ENCODE measurements around the gene PBX4.

Gene PBX4

DNA sequence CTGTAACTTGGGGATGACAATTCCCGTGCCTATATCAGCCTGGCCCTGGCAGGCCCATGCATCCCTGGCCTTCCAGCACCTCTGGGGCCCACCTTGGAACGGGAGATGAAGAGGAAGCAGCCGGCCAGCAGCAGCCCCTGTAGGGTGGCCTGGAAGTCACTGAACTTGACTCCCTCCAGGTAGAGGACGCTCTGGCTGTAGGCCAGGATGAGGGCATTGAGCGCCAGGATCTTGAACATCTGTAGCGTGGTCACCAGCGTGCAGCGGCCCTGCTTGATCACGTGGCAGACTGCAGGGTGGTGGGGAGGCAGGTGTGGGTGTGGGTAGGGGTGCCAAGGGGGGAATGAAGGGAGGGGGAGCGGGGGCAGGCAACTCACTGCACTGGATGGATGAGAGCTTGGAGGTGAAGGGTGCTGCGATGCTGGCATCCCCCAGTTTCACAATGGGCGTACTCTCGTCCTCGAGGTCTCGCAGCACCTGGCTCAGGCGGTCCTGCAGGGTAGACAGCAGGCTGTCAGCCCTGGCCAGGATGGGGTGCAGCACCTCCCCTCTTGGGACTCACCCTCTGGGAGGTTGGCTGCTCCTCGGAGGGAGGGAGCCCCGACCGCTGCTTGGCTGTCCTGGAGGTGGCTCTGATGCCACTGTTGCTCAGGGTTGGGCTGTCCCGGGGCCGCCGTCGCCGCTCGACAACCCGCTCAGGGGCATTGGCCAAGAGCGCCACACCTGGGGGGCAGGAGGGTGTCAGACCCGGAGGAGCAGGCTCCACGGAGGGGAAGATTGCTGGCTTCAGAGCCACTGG is 28.7 kb upstream of the PBX4 start:
- no peak for DNase-seq

DNA sequence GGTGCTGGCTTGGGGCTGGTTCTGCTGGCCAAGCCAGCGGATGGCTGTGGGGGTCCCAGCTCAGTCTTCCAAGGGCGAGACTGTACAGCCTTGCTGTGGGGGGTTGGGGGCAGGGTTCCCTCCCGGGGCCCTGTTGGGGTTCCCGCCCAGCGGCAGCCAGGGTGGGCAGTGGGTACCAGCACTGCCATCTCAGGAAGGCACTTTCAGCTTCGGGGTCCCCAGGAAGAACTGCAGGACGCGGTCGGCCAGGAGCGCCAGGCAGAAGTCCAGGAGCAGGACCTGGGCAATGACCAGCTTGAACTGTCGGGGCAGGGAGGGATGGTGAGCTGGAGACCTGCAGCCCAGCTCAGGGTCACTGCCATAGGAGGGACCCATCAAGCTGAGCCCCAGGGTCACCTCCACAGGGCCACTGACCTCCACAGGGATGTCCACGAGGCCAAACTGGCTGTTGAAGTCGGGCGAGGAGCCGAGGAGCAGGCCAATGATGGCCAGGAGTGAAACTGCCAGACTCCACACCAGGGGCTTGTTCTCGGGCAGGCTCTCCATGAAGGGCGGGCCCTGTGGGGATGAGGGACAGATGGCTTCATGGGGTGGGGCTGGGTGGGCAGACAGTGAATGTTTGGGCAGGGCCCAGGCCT is 26.9 kb upstream of the PBX4 start:
- DNase-seq: no peak

DNA sequence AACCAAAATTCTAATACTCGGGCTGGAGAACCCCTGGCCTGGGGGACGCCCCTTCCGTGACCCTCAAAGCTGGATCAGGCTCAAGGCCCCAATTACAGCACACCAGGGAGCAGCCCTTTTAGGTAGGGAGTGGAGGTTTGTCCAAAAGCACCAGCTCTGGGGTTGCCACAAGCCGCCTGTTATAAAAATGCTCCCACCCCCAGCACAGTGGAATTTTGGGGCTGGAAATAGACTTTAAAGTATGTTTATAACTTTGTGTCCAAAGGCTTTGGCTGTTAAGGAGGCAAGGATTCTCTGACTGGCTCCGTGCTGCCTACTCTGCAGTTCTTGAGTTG is 25.5 kb upstream of the PBX4 start:
- DNase-seq: no peak

DNA sequence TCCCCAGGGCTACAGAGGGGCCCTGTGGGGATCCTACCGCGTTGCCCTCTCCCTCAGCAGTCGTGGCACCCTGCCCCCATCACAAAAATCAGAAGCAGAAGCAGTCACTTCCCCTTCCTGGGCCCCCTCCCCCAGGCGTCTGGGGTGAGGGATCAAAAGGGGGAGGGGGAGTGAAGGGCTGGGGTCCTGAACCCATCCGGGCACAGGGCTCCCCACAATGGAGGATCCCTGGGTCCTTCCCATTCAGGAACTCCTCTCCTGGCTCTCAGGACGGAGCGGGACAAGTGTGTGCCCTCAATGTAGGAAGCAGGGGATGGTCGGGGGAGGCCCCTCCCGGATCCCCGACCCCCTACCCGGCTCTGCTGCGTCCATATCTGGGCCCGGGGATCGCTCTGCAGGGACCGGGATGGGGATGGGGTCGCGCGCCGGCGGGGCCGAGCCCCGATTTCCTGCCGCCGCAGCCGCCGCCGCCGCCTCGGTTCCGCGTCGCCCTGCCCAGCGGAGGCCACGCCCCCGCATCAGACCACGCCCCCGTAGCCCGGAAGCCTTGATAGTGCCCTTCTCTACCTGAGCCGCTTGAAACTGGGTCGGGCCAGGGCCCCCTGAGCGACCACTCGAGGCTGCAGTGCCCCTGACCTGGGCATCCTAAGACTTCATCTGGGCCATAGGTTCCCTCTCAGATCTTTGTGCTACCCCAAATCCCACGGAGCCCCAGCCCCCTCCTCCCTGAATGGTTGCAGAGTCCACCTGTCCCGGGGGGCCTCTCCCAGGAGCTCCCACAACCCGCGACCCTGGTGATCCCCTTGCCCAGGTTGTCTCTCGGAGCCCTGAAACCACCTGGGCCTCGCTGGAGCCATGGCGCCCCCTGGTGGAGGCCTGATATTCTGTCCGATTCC is 24.9 kb upstream of the PBX4 start, which contains the start of gene GMIP:
Gene GMIP, minus strand, starts transcription at position 500 of the 896 bp plus-strand sequence. Its CDS starts 128 bp downstream, at position 372.
- DNase-seq: peak; percentile 51 to 83

DNA sequence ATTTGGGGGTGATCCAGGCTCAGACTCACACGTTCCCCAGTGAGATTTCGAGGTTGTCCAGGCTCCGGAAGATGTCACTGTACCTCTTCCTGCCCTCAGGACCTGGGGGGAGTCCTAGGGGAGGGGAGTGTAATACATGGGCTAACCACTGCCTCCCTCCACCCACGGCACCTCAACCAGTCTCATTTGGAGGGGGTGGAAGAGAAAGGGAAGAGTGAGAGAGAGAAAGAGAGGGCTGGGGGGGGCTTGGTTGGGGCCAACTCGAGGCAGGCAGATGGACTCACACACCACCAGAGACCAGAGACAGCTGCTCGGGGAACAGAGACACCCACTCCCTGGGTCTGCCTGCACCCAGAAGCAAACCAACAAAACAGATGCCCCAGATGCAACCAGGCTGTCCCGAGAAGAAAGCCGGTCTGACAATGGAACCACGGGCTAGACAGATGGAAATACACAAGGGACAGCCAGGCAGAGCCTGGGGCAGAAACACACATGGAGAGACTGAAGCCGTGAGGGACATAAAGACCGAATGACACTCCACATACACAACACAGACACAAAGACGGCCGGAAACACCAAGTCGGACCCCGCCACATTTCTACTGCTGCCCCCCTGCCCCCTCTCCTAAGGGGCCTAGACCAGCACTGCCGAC is 24.1 kb upstream of the PBX4 start:
- DNase-seq: peak in 1 of 2 donors; percentile 25

DNA sequence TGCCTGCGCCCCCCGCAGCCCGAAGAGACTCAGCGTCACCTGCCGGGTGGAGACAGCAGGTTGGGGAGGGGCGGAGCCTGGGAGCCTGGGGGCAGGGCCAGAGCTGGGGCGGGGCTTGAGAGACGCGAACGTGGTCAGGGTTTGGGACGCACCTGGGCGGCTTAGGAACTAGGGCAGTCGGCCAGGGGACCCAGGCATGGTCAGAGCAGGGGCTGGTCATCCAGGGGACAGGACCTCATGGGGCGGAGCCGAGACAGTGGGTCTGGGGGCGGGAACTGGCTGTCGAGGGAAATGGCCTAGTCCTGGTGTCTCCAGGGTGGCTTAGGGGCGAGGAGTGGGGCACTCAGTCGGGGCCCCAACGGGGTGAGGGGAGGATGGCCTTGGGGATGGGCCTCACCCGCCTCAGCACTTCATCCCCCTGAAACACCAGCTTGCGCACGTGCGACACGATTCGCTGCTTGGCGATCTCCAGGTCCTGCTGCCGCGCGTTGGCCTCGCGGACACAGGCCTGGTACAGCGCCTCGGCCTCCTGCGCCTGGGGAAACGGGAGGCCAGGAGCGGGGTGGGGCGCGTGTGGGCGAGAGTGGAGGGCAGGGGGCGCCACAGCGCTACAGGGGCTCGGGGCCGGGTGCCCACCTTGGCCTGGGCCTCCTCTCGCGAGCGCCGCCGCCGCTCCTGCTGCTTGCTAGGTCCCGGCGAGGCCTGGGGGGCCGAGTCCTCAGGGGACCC is 19.2 kb upstream of the PBX4 start:
- no peak for DNase-seq

DNA sequence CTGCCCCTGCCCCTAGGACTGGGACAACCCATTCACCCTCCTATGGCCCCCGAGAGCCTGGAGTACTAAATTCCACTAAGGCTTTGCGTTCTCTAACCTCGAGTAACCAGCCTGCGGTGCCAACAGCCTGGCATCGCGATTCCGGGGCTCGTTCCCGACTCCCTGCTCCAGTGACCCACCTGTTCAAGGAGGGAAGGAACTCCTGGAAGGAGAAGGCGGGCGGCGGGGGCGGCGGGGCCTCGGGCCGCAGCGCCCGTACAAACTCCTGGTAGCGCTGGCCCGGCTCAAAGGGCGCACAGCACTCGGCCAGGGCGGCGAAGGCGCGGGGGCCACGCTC is 18.7 kb upstream of the PBX4 start:
- DNase-seq: no peak

DNA sequence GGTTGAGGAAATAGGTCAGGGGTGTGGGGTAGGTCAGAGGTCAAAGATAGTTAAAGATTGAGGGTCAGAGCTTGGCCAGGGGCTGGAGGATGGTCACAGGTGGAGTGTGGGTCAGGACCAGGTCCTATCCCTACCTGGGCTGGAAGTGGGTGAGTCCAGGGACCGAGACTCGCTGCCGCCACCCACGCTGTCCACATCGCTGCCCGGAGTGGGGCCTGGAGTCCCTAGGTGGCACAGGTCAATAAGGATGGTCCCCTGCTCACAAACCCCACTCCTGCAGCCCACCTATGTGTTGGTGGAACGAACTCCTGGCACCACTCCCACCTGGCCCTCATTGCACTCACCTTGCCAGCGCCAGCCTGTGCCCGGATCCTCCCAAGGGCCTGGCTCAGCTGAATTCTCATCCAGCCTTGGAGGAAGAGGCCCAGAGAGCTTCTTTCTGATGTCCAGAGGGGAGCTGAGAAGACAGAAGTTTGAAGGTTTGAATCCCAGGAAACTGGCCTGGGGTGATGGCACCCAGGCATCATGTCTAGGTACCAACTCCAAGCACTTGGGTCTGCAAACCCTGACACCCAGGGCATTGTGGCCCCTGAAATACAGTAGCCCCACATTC is 18.2 kb upstream of the PBX4 start:
- DNase-seq: no peak

DNA sequence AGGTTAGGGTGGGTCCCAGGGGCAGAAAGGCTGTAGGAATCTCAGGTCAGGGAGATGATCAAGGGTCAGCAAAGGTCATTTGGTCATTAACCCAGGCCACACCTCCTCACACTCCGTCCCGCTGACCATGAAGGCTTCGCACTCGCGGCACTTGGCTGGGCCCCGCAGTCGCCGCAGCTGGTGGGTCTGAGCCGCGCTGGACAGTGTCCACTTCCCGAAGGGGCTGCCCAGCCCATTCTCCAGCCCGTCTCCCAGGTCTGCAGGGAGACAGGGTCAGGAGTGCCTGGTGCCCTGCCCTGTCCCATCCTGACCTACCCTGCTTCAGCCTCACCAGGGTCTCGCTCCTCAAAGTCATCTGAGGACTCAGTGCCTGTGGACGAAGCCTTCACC is 16.8 kb upstream of the PBX4 start:
- no peak for DNase-seq

DNA sequence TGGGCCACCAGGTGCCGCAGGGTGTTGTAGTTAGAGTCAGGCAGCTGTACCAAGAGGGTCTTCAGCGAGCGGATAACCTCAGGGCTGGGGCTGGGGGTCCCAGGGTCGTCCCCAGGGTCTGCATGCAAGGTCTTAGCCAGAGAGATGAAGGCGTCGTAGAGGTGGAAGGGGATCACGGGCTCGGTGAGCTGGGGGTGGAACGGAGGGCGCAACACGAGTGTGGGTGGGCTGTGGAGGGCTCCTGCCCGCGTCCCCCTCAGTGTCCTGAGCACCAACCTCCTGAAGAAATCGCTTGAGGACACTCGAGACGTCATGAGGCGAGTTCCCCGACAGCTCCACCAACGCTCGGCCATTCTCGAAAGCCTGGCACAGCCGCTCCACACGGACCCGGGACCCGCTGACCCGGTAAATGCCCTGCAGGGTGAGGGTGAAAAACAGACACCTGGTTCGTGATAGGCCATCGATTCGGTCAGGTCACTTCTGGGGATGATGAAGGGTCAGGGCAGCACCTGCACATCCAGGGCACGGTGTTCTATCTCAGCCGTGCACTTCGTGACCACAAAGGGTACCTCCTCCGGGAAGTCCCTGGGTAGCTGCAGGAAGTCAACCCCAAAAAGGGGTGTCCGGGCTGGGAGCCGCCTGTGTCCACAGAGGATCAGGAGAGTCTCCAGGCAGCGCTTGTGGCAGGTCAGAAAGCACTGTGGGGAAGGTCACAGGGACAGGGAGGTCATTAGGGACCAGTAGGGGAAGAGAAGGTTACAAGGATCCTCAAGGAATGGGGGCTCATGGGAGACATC is 16.2 kb upstream of the PBX4 start:
- DNase-seq: no peak

DNA sequence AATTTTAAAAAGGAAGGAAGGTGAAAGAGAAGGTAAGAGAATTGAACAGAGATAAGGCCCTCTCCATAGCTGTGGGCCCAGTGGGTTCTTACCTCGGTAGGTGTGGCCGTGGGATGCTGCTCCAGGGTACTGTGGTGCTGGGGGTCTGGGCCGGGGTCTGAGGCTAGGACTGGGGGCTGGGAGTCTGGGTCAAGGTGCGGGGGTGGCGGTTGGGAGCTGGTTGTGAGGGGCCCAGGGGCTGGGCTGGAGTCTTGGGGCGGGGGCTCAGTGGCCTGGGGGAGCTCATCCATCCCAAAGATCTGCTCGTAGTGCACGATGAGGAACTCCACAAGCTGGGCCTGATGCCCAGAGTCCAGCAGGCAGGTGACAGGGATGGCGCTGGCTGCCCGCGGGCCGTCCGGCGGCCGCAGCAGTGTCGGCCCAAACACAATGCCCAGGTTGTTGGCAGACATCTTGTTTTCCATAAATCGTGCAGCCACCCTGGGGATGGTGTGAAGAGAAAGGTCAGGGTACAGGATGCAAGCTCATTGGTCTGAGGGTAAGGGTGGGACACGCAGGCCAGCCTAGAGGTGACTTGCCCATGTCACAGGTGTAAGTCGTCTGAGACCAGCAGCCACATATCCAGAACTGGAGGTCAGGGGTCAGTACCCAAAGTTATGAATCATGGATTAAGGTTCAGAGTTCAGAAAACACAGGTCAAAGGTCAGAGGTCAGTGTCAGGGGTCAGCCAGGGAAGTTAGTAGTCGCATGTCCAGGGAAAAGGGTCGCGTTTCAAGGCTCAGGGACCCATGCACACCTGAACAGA is 15.4 kb upstream of the PBX4 start:
- no peak for DNase-seq

DNA sequence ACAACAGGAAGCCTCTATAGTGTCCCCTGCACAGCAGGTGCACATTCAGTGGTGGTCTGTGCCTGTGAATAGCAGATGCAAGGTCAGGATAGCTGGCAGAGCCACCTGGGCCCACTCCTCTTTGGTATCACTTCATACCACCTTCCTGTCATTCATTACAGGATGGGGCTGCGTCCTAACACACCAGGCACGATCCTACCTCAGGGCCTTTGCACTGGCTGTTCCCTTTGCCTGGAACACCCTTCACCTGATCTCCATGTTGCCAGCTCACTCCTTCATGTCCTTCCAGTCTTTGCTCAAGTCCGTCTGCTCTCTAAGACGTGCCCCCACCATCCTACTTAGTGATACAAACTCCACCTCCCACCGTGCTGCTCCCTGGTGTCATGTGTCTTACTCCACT is 14.2 kb upstream of the PBX4 start:
- DNase-seq: no peak

DNA sequence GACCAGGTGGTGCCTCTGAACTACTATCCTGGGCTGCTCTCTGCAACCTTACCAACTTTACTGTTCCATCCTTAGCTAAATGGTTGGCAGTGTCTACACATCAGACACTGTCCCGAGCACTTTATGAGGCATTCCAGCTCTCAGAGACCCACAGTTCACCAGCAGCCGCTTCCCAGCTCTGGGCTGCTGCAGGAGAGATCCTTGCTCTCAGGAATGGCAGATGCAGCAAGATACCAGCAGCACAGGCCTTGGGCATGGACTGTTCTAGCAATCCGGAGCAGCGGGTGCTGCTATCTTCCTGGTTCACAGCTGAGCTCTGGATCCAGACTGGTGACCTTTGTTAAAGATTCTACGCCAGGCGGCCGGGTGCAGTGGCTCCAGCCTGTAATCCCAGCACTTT is 12.9 kb upstream of the PBX4 start:
- DNase-seq: no peak

DNA sequence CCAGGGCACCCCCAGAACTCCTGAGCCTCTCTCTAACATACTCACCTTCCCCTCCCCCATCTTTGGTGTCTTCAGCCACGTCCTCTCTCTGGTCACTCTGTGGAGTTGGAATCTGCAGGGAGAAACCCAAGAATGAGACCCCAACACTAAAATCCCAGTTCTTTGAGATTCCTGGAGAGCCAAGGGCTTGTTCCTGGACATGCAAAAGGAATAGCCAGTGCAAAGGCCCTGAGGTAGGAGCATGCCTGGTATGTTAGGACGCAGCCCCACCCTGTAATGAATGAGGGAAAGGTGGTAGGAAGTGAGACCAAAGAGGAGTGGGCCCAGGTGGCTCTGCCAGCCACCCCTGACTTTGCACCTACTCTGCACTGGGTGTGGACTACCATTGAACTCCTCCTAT is 11.9 kb upstream of the PBX4 start:
- DNase-seq: no peak

DNA sequence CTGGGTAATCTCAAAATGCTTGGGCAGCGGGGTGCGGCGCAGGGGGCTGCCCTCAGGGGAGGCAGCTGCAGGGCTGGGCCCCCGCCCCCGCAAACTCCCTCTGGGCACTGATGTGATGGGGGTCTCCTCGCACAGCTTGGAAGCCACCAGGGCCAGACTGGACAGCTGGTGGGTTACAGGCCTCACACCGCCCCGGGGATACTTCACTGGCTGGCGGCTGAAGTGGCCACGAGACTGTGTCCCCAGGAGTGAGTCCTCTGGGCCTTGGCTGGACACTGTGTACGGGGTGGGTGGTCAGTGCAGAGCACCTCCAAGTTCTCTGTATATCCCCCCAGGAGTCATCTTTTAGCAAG is 11.6 kb upstream of the PBX4 start:
- DNase-seq: no peak

DNA sequence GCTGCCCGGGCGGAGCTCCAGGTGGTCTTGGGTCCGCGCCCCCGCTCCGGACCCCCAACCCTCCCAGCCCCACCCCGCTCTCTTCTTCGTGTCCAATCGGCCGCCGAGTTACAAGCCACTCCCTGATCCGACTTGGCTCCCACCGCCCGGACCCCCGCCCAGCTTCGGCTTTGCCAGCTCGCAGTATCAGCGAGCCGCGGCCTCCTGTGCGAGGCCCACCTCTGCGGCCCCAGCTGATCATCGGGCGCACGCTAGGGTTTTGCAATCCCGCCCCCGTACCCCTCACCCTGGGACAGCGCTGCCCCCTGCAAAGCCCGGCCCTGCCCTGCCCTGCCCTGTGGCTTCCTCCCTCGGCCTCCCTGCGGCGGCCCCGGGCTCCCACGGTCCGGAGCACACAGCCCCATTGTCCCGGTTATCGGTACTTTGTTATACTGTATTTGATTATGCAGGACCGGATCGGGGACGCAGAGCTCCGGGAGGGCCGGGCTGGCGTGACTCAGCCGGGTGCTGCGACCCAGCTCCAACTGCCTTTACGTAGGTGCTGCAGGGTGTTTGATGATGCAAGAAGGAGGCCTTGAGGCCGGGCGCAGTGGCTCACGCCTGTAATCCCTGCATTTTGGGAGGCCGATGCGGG is 10.1 kb upstream of the PBX4 start:
- peak; percentile 52 to 72 for DNase-seq

DNA sequence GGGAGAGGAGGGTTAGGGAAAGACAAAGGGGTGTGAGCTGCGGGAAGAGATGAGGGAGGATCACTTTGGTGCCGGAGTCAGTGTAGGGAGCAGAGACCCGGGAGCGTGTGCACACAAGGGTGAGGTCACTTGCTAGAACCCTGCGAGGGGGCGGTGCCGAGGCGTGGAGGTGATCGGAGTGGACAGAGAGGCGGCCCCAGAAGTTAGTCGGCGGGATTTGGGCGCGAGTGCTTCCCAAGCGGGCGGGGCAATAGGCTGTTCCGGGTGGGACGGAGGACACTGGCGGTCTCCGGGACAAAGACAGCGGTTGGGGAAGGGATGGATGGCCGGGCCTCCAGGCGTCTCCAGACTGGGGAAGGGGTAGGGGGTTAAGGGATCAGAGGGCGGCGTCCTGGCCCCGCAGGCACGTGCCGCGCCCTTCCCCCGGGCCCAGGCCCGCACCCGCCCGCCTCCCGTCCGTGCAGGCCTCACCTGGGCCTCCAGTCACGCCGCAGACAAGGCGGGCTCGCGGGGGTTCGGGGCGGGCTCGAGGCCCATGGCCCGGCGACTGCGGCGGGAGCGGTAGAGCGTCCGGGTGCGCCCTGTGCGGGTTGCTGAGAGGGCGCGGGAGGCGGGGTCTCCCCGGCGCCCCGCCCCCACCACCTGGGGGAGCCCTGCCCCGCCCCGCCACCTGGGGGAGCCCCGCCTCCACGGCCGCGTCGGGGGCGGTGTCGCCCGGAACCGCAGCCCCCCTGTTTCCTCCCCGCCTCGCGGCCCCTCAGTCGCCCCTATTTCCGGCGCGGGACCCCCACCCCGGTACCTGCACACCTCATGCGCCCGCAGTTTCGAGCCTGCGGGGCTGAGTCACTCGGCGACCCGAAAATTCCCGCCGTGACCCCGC is 9.4 kb upstream of the PBX4 start, which contains the start of gene LPAR2:
Gene LPAR2, minus strand, starts transcription at position 600 of the 880 bp plus-strand sequence. CDS start 945 bp downstream, outside the sequence.
- peak; percentile 10 to 13 for DNase-seq
